Stimulated activated CD8-positive, alpha-beta memory T cell treated with anti-CD3 and anti-CD28 coated beads, Interleukin-15, amount 100 ng/mL, for 4 hours (primary cell): ENCODE measurements around the gene FAM124A.
A peak's percentile ranks its signal among the peaks of the same experiment; 100 is the strongest.
"Not testable (repeated sequence)": the region's sequence is repeated elsewhere in the genome, so short reads cannot be mapped to it uniquely, and the experiment has no call there.

Source experiments
- DNase-seq, 2 donors: peaks; one replicate each; pipeline ENCODE4 v3.0.0-alpha.2; 2020; ENCODE audit warnings: low read depth in 2 of 2

FAM124A gene

DNA sequence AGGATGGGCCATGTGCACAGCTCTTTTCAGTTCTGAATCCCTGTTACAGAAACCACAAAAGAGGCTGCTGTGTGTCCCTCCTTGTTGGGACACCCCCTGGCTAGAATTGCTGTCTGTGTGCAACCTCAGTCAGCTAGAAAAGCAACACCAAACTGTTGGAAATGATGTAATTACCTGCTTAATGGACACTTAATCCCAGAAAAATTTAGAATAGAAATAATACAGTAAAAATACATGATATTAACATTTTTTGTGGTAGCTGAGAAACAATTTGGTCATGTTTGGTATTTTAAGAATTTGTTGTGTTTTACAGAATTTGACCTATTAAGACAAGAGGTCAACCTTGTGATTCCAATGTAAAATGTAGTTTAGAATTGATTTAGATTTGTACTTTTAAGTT is 46.8 kb downstream of the FAM124A start:
- DNase-seq = no peak

DNA sequence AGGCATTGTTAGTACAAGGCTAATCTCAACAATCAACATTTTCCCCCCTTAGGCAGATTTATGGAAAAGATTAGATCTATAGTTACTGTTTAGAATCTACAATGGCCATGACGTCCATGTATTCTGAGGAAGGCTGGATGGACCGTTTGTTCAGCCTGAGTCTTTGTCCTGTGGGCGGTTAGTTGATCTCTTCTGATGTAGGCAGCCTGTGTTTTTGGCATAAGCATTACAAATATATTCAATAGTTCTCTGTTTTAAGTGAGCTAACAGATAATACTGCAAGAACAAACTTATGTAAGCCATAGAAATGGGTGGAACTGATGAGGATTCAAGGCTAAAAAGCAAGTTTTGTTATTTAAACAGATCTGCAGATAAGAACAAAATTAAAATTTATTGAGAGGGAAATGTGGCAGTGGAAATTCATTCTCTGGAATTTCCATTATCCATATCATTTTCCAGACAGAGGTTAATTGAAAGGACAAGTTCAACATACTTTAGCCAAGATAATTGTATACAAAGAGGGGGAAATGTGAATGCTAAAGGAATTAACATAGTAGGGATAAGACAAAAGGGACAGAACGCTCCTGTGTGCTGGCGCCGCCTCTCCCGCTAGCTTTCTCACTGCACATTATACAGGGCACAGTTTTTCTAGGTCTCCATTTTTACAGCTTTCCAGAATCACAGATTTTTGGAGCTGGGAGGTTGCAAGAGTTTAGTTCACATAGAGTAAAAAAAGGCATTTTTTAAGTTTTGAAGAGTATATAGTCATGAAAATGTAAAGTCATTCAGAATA is 48.6 kb downstream of the FAM124A start:
- DNase-seq = no peak

DNA sequence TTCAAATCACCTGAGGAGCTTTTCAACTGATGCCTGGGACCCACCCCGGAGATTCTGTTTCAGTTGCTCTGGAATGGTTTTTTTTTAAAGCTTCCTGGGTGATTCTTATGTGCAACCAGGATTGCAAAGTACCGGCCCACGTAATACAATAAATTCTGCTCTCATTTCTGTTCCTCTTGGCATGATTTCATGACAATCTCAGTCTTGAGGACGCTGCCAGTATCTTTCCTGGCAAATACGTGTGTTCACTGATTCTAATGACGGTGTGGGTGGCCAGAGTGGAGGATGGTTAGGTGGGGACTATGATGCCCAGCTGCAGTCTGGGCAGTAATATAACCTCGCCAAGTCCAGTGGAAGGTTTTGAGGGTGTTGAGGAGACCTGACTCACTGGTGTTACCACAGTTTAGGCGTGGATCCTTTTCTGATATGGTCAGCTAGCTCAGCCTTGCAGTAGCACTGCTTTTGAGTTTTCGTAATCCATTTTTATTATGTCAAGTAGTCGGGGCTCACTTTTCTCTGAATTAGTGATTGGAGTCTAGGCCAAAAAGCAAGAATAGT is 49.4 kb downstream of the FAM124A start:
- no peak for DNase-seq

DNA sequence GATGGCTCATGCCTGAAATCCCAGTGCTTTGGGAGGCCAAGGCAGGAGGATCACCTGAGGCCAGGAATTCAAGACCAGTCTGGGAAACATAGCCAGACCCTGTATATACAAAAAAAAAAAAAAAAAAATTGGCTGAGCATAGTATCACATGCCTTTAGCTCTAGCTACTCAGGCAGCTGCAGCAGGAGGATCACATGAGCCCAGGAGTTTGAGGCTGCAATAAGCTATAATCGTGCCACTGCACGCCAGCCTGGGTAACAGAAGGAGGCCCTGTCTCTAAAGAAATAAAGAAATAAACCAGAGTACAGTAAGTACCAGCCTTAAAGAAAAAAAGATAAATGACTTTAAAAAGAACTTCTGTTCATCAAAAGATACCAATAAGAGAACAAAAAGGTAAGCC is 52.9 kb downstream of the FAM124A start:
- no peak for DNase-seq

DNA sequence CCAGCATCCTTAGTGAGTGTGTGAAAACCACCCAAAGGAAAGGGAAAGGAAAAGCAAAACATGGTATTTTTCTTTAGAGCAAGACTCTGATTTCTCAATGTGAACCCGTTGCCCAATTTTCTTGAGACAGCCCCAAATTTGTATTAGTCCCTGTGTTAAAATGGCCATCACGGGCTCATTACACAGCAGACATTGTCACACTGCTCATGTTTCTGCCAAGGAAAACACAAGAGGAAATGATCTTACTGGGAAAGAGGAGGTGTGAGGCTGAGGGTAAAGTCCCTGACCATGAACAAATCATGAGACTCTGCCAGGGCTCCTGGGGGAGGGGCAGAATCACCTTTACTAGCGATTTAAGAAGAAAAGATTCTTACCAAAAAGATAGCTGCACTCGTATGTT is 54.4 kb downstream of the FAM124A start:
- no peak for DNase-seq

DNA sequence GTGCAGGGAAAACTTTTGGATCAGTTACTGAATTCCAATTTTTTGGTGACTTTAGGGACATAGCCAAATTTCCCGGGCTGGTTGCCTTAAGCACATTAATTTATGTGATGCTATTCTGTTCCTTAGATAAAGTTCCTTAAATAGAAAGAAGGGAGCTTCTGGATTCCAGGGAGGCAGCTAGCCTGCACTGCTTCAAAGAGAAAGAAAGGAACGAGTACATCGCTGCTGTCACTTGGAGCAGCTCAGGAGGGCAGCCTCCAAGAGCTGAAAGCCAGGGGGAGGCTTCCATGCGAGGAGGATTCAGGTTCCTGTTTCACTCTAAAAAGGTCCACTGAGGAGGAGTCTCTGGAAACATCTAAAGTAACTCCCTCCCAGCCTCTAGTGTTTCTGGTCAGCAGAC is 55.7 kb downstream of the FAM124A start:
- DNase-seq = no peak

DNA sequence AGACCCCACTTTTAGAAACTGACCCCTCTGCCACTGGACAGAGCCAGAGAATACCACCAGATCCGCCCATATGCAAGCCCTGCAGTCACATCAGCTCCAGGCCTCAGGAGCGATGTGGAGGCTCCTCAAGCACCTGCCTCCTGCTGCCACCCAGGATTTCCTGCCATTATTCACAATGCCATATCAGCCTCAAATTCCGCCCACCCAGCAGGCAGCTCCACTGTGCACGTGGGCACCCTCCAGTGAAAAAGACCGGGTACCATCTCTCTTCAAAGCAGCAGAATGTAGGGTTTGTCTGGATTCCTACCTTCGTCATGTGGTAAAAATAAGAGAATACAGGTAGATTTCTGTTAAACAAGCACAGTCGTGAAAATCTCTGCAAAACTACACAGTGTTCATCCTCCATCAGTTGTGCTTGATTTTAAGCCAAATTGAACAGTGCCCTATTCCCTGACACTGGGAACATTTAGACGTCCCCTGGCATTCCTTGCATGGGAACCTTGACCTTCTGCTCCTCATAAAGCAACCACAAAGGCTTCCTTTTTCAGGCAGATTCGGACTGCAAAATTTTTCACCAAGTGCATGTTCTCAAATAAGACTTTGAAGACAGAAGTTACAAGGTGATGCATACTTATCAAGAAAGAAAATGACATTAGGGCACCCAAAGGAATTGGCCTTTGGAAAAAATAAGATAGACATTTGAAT is 56.4 kb downstream of the FAM124A start:
- DNase-seq = no peak

DNA sequence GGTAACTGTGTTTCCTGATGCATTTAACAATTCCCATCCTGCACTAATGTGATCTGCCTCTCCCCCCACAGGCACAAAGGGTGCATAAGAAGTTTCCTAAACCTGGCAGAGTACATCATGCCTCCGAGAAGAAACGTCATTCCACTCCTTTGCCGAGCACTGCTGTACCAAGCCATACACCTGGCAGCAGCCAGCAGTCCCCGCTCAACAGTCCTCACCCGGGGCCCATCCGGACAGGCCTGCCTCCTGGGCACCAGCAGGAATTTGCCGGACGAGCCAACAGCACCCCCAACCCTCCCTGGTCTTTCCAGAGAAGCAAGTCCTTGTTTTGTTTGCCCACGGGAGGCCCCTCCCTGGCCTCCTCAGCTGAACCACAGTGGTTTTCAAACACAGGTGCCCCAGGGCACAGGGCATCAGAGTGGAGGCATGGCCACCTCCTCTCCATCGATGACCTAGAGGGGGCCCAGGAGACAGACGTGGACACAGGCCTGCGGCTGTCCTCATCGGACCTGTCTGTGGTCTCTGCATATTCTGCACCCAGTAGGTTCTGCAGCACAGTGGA is 58.3 kb downstream of the FAM124A start:
- DNase-seq = no peak

DNA sequence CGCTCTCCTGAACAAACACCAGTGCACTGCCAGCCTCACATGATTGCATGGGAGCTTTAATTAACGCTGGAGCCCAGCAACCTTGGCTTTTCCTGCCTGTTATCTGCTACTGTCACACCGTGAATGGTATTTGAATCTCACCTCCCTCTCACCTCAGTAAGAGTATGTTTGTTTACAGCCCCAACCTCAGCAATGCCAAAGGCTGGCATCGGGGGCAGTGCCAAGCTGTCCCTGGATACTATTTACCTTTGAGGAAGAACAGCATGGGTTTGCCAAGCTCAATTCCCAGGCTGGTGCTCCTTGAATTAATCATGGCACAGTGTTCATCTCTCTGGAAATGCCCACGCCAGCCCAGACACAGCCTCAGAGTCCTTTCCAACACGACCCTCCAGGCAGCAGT is 60.1 kb downstream of the FAM124A start:
- DNase-seq = no peak

DNA sequence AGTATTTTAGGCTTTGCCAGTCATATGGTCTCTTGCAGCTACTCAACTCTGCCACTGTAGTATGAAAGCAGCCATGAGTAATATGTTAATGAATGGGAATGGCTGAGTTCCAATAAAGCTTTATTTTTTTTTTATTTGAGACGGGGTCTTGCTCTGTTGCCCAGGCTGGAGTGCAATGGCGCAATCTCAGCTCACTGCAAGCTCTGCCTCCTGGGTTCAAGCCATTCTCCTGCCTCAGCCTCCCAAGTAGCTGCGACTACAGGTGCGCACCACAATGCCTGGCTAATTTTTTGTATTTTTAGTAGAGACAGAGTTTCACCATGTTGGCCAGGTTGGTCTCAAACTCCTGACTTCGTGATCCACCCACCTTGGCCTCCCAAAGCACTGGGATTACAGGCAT is 60.7 kb downstream of the FAM124A start:
- DNase-seq = not testable (repeated sequence)

DNA sequence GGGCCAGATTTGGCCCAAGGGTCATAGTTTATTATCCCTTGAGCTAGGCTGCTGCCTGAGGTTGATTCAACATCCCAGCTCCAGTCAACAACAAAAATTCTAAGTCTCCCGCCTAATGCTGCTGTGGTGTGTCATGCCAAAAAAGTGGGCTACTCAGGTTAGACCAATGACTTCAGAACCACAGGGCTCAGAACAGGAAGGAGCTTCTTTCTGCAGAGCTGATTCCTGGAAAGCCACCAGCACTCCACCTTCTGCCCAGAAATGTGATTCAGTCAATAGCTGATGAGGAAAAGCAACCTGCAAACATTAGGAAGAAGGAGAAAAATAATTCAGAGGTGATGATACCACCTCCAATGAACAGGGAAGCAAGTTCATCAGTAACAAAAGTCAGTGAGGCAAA is 61.2 kb downstream of the FAM124A start:
- DNase-seq = no peak

DNA sequence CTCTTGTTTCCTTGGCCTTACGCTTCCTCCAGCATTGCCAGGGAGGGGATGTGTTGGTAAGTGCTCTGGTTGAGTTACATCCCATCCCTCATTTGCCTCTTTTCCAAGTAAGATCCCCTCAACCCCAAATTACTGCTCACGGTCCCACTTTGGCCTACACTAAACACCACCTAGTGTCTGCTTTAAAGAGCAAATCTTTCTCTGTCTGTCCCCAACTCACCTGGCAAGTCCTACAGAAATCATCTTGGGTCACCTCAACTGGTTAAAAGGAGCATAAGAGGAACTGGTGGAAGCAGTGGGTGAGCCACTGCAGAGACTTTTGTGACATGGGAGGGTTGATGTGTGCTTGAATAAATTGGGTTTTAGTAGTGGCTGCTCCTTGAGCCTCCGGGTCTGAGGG is 62.1 kb downstream of the FAM124A start:
- no peak for DNase-seq

DNA sequence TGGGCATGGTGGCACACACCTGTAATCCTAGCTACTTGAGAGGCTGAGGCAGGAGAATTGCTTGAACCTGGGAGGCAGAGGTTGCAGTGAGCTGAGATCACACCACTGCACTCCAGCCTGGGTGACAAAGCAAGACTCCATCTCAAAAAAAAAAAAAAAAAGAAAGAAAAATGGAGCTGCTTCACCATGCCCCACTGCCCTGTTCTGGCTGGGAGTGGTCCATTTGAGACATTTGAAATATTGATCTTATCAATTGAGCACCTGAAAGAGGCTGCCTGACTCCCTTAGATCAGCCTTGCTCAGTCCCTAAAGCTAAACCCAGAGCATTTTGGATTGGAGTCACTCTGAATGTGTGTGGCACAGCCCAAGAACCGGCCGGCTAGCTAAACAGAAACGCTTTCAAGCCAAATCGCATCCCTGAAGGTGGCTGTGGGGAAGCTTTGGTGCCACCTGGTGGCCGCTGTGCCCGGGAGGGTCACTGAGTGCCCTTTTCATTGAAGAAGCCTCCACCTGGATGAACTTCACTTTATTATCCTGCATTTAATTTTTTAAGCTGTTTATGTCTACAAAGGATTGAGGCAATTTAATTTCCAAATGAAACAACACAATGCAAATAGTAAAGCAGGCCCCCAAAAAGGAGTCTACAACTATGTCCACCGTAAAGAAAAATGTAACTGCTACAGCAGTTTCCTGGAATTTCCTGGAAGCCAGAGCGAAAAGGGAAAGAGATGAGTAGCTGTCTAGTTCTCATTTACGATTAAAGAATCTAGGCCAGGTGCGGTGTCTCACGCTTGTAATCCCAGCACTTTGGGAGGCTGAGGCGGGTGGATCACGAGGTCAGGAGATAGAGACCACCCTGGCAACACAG is 64.2 kb downstream of the FAM124A start:
- peak; percentile 28 to 39 for DNase-seq

DNA sequence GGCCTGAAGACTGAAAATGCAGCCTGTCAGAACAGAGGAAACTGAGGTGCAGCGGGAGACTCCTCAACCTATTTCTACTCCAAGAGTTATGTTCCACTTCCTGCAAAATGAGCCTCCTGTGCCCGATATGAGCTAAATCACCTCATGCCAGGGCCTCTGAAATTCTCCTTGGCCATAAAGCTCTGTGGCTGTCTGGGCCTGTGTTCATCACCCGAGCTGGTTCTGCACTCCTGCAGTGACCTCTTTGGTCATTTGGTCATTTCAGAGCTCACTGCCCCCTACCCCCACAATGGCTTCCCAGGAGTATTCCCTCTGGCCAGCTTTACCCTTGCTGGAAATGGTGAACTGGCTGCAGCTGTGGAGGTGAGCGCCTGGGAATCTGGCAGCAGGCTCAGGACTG is 65.6 kb downstream of the FAM124A start:
- no peak for DNase-seq

DNA sequence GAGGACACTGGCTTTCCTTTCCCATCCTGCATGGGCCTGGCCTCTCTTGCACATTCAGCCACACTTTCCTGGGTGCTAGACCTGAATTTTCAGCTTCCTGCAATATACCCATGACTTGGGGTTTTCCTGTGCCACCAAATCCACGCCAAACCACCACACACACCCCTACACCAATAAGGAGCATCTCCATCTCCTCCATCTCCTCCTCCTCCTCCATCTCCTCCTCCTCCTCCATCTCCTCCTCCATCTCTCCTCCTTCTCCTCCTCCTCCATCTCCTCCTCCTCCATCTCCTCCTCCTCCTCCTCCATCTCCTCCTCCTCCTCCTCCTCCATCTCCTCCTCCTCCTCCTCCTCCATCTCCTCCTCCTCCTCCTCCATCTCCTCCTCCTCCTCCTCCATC is 66.1 kb downstream of the FAM124A start:
- not testable (repeated sequence) for DNase-seq

DNA sequence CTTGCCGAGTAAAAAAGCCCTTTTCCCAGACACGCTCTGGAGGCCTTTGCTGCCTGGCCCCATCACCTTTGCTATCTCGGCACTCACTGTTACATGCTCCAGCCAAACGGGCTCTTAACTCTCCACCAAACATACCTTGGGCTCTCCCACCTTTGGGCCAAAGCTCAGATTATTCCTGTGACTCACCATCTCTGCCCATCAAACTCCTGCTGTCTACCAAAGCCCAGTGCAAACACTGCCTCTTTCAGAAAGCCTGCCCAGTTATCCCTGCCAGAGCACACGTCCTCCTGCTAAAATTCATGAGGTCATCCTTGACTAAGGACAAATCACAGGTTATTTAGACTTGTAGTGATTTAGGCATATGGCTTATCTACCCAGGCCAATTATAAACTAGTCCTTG is 69.1 kb downstream of the FAM124A start:
- no peak for DNase-seq

DNA sequence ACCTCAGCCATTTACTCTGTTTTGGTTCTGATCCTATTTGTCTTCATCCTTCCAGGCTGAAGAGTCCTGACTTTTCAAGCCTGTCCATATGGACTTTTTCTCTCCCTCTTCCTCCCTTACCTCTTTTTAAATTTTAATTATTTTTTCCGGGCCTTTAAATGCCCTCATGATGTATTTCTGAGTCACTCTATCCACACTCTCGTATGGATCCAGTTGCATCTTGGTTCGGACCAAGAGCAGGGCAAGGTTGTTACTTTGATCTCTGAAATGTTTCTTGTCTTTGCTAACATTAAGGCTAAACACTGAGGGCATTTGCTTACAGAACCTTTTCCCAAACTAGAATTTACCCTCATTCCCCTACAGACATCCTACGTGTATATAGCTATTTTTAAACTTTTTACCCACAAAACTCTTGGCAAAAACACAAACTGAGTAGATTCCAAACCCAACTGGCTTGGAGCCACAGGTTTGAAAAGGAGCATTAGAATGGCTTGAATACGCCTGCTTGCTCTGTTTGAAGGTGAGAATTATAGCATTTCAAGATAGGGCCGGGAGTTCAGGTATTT is 69.9 kb downstream of the FAM124A start:
- DNase-seq = no peak

DNA sequence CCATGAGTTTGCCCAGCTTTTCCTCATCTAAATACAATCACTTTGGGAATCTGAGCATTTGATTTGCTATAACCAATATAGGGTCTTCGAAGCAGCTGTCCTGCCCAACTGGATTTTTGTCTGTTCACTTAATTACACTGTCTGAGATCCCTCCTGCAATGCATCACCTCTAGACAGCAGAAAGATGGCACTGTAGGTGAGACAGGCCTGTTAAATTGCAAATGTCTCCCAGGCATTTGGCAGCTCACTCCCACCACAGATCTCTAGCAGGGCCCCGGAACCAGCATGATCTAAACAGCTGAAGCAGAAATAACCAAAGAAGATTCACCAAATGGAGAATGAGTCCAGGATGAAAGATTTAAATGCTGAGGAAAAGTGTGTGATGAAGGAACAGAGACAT is 75.4 kb downstream of the FAM124A start:
- DNase-seq = no peak

DNA sequence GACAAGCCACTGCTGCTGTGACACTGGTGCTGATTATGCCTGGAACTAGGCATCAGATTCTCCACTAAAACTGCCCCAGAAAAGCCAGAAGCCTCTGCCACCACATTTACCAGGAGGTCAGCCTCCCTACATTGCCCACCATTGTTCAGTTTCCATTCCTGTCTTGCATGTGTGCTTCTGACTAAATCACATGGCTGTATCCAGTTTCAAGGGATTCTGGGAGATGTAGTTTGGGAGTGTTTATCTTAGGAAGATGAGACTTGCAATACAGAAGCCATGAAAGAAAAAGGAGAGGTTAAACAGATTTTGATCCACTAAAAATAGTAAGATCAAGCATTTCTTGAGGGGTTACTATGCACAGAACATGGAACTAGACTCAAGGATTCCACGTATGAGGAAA is 76.6 kb downstream of the FAM124A start:
- no peak for DNase-seq

DNA sequence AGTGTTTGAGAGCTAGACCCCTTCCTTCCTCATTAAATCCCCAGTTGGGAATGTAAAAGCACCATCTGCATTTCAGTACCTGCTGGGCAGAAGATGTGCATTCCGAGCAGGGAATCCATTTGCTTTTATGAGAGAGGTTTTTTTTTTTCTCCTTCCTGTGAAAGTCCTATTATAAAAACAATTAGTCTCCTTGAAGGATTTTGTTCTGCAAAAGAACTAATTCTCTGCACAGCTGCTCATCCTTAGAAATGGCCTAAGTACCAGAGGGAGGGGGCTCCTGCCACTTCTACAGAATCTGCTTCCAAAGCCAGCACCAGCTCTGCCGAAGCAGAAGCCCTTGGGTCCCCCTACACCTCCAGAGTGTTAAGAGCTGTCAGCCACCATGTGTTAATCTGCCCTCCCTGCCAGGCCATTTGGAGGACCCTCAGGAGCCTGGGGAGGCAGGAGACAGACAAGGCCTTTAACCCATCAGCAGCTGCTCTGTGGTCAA is 80.9 kb downstream of the FAM124A start:
- DNase-seq = no peak

DNA sequence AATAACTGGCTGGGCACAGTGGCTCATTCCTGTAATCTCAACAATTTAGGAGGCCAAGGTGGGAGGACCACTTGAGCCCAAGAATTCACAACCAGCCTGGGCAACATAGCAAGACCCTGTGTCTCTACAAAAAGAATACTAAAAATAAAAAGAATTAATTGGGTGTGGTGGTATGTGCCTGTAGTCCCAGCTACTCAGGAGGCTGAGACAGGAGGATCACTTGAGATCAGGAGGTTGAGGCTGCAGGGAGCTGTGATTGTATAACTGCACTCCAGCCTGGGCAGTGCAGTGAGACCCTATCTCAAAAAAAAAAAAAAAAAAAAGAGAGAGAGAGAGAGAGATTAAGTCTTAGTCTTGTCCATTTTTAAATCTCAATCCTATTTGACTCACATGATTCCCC is 81.7 kb downstream of the FAM124A start:
- DNase-seq = no peak
